Measurements from ENCODE around the gene KAT6B. TPM values are rescaled to one million over a fixed set of nuclear protein-coding genes. Genes with fewer than 3 reads are reported as not detected.

Gene KAT6B
- total and polyA plus RNA-seq, 2 donors (not counting 1 experiment from before 2014, with no cell fraction given): 3.9 to 37.8 TPM

- H3K4me2 ChIP-seq (ENCODE audit: extremely low read depth, insufficient read depth, low read length): no peak overlapping the region
- H4K20me1 ChIP-seq (ENCODE audit: control insufficient read depth, extremely low read depth, insufficient read depth, low read length): no peaks in the 10 kb centered on the region
- peaks cover 2% of the 10 kb centered on the region for H3K79me2 ChIP-seq (ENCODE audit: control insufficient read depth, insufficient read depth, low read length)
- peaks cover 6% of the 10 kb centered on the region for H3K4me1 ChIP-seq (ENCODE audit: control insufficient read depth, extremely low read depth, insufficient read depth, low read length)
- H3K27me3 ChIP-seq (ENCODE audit: control insufficient read depth, insufficient read depth, low read length): no peaks in the 10 kb centered on the region
- DNase-seq (ENCODE audit: low read depth in 2 of 2): no peak
- no peak for TF ChIP-seq EZH2 (IDR thresholded peaks at IDR 0.05; ENCODE audit: low read length, missing control alignments)
- no peak for TF ChIP-seq CTCF (conservative IDR thresholded peaks at IDR 0.05 in 1 of 2, IDR thresholded peaks at IDR 0.05 in 1 of 2; ENCODE audit: low read depth in 1 of 2, low read length in 2 of 2)
- no peaks in the 10 kb centered on the region for H3K36me3 ChIP-seq (ENCODE audit: control insufficient read depth, insufficient read depth, low read length)
- no peak overlapping the region for H3K27ac ChIP-seq (ENCODE audit: insufficient read depth, low read length)
- no peaks in the 10 kb centered on the region for H3K9me3 ChIP-seq (ENCODE audit: control insufficient read depth, insufficient read depth, low read depth, low read length)
- no peak overlapping the region for H2AFZ ChIP-seq (ENCODE audit: low read length)
- no peak overlapping the region for H3K4me3 ChIP-seq (replicated peaks in 1 of 4; ENCODE audit: control extremely low read depth in 1 of 4, insufficient read depth in 1 of 4, low read depth in 3 of 4, low read length in 4 of 4)
- no peak overlapping the region for H3K9ac ChIP-seq (ENCODE audit: insufficient read depth, low read length)
These were observed 126.8 kb downstream of the KAT6B start for GRCh38 chr10:74953214-74953613.

- Histone ChIP-seq H3K4me2 (ENCODE audit: extremely low read depth, insufficient read depth, low read length) (no peak overlapping the region), H3K27ac (ENCODE audit: insufficient read depth, low read length) (no peak overlapping the region), H3K27me3 (ENCODE audit: control insufficient read depth, insufficient read depth, low read length) (no peaks in the 10 kb centered on the region), H2AFZ (ENCODE audit: low read length) (no peak overlapping the region), H3K9ac (ENCODE audit: insufficient read depth, low read length) (no peak overlapping the region), H3K4me3 (replicated peaks in 1 of 4; ENCODE audit: control extremely low read depth in 1 of 4, insufficient read depth in 1 of 4, low read depth in 3 of 4, low read length in 4 of 4) (no peak overlapping the region), H4K20me1 (ENCODE audit: control insufficient read depth, extremely low read depth, insufficient read depth, low read length) (no peaks in the 10 kb centered on the region), H3K9me3 (ENCODE audit: control insufficient read depth, insufficient read depth, low read depth, low read length) (no peaks in the 10 kb centered on the region), H3K4me1 (ENCODE audit: control insufficient read depth, extremely low read depth, insufficient read depth, low read length) (no peaks in the 10 kb centered on the region), H3K36me3 (ENCODE audit: control insufficient read depth, insufficient read depth, low read length) (no peaks in the 10 kb centered on the region), H3K79me2 (ENCODE audit: control insufficient read depth, insufficient read depth, low read length) (peaks cover 2% of the 10 kb centered on the region)
- TF ChIP-seq EZH2 (IDR thresholded peaks at IDR 0.05; ENCODE audit: low read length, missing control alignments) (no peak), CTCF (conservative IDR thresholded peaks at IDR 0.05 in 1 of 2, IDR thresholded peaks at IDR 0.05 in 1 of 2; ENCODE audit: low read depth in 1 of 2, low read length in 2 of 2) (no peak)
- DNase-seq (ENCODE audit: low read depth in 2 of 2): no peak
These were observed 129.4 kb downstream of the KAT6B start for GRCh38 chr10:74955796-74956195.

- no peak overlapping the region for H3K4me2 ChIP-seq (ENCODE audit: extremely low read depth, insufficient read depth, low read length)
- H3K4me3 ChIP-seq (replicated peaks in 1 of 4; ENCODE audit: control extremely low read depth in 1 of 4, insufficient read depth in 1 of 4, low read depth in 3 of 4, low read length in 4 of 4): no peak overlapping the region
- no peak overlapping the region for H3K9ac ChIP-seq (ENCODE audit: insufficient read depth, low read length)
- H3K27me3 ChIP-seq (ENCODE audit: control insufficient read depth, insufficient read depth, low read length): no peaks in the 10 kb centered on the region
- TF ChIP-seq CTCF (conservative IDR thresholded peaks at IDR 0.05 in 1 of 2, IDR thresholded peaks at IDR 0.05 in 1 of 2; ENCODE audit: low read depth in 1 of 2, low read length in 2 of 2) (no peak), EZH2 (IDR thresholded peaks at IDR 0.05; ENCODE audit: low read length, missing control alignments) (no peak)
- no peaks in the 10 kb centered on the region for H3K4me1 ChIP-seq (ENCODE audit: control insufficient read depth, extremely low read depth, insufficient read depth, low read length)
- no peak for DNase-seq (ENCODE audit: low read depth in 2 of 2)
- no peak overlapping the region for H2AFZ ChIP-seq (ENCODE audit: low read length)
- H3K27ac ChIP-seq (ENCODE audit: insufficient read depth, low read length): no peak overlapping the region
- H4K20me1 ChIP-seq (ENCODE audit: control insufficient read depth, extremely low read depth, insufficient read depth, low read length): no peaks in the 10 kb centered on the region
- H3K79me2 ChIP-seq (ENCODE audit: control insufficient read depth, insufficient read depth, low read length): peaks cover 2% of the 10 kb centered on the region
- no peaks in the 10 kb centered on the region for H3K9me3 ChIP-seq (ENCODE audit: control insufficient read depth, insufficient read depth, low read depth, low read length)
- H3K36me3 ChIP-seq (ENCODE audit: control insufficient read depth, insufficient read depth, low read length): no peaks in the 10 kb centered on the region
These were observed 130.2 kb downstream of the KAT6B start for GRCh38 chr10:74956555-74957111.

All from fibroblast of lung (primary cell).